NOMO-1 treated with DMSO at 0.1 percent for 48 hours (cell line): Measurements from ENCODE around the gene SDK1.
A peak's percentile ranks its signal among the peaks of the same experiment; 100 is the strongest.

ENCODE experiments used
- DNase-seq: peaks from one replicate; lab custom pipeline; 2025; ENCODE audit not compliant: unreplicated experiment; lab: John Stamatoyannopoulos, UW

The SDK1 gene

GRCh38 chr7:4115941-4116610 lies 815.0 kb downstream of the SDK1 start:
- no peak for DNase-seq

GRCh38 chr7:4119848-4120247 lies 818.8 kb downstream of the SDK1 start:
- peak; percentile 48 for DNase-seq

DNA sequence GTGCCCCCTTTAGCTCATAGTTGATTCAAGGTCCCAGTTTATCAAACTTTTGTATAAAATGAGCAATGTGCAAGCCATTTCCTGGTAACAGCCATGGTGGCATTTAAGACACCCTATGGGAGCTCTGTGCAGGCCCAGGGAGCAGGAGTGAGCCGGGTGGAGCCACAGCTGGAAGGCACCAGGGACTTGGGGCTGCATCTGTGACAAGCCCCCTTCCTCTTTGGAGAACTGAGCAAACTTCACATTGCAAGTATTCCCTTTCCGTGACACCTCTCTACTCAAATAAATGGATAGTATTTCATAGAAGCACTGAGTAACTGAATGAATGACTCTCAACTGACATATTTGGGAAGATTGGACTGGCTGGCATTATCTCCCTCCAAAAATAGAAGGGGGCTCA lies 822.3 kb downstream of the SDK1 start:
- DNase-seq: no peak

DNA sequence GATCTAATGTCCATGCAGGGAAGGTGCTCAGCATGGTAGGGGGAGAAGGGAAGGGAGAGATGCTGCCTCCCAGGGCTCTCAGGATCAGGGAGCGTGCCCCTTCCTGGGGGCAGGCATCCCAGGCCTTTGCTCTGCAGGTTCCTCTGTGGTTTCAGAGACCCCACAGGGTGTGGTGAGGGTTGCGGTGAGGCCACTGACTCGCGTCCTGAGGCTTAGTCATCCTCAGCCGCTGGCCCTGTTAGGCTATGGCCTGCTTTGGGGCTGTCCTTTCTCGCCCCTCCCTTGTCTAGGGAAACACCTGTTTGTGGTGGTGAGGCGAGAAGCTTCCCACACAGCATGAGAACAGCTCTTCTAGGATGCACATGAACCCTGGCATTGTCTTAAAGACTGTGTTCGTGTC lies 822.8 kb downstream of the SDK1 start:
- DNase-seq: no peak

DNA sequence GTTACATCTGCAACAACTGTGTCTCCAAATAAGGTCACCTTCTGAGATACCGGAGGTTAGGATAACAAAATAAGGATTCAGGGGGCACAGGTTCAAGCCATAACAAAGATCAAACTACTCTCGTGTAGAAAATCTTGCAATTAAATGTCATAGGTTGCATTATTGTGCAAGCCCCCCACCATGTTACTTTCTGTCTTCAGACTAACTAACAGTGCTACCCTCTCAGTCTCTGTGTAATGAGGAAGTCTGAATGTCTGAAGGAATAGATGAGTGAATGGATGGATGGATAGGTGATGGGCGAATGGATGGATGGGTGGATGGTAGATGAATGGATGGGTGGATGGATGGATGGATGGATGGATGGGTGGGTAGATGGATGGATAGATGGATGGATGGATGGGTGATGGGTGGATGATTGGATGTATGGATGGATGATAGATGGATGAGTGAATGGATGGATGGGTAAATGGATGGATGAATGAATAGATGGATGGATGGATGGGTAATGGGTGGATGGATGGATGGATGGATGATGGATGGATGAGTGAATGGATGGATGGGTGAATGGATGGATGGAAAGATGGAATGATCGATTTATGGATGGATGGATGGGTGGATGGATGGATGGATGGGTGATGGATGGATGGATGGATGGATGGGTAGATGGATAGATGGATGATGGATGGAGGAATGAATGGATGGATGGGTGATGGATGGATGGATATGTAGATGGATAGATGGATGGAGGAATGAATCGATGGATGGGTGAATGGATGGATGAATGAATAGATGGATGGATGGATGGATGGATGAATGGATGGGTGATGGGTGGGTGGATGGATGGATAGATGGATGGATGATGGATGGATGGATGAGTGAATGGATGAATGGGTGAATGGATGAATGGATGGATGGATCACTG lies 823.8 kb downstream of the SDK1 start:
- no peak for DNase-seq

GRCh38 chr7:4127909-4128560 lies 827.0 kb downstream of the SDK1 start:
- no peak for DNase-seq

- DNase-seq: no peak
Observed at GRCh38 chr7:4129481-4130122, 828.5 kb downstream of the SDK1 start.

DNA sequence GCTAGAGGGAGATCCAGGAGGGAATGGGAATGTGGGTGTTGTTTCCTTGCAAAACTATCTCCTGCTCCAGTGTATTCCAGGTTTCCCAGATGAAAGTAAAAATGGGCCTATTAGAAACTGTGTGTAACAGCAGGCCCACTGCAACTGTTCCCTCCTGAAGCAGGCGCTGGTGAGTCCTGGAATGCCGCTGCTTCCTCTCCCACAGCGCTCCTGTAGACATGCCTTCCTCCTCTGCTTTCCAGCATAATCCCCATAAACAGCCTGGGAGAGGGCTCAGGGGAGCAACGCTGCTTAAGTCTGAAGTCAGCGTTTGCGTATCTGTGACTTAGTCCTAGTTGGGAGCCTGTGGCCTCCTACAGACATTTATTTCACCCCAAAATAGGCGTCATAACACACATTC lies 830.0 kb downstream of the SDK1 start:
- DNase-seq: no peak

GRCh38 chr7:4132221-4132620 lies 831.2 kb downstream of the SDK1 start:
- no peak for DNase-seq

GRCh38 chr7:4133491-4134044 lies 832.5 kb downstream of the SDK1 start:
- no peak for DNase-seq

DNA sequence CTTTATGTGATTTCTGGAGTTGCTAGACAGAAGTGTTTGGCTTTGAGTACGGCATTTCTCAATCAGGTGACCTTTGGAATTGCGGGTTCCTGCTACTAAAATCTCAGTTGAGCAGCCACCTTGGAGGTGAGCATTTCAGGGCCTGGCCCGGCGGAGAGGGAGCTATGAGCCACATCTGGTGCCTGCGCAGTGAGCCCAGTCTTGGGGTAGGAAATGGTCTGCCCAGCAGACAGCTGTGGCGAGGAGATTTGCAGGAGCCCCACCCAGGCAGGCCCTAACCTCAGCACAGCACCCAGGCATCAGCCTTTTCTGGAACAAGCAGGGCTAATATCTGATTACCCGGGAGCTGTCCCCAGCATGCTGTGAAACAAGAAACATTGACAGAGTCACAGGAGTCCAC lies 833.2 kb downstream of the SDK1 start:
- DNase-seq: no peak

- DNase-seq: no peak
Observed at GRCh38 chr7:4134631-4135030, 833.6 kb downstream of the SDK1 start.

GRCh38 chr7:4135301-4135700 lies 834.2 kb downstream of the SDK1 start:
- no peak for DNase-seq

DNA sequence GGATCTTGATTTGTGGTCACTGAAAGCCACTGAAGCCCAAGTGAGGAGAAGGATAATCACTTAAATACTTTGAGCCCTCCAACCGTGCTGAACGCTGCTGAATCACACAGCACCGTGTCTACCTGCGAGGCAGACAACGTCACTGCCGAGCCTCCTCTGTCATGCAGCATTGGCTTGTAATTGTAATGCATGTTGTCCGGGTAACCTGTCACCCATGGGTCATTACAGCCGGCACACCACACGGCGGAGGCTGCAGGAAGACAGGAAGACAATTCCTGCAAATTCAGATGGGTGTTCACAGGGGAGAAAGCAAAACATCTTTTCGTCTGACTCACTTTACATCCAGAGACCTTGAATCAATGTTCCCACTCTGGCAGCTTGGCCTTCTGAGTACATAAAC lies 835.0 kb downstream of the SDK1 start:
- DNase-seq: no peak

DNA sequence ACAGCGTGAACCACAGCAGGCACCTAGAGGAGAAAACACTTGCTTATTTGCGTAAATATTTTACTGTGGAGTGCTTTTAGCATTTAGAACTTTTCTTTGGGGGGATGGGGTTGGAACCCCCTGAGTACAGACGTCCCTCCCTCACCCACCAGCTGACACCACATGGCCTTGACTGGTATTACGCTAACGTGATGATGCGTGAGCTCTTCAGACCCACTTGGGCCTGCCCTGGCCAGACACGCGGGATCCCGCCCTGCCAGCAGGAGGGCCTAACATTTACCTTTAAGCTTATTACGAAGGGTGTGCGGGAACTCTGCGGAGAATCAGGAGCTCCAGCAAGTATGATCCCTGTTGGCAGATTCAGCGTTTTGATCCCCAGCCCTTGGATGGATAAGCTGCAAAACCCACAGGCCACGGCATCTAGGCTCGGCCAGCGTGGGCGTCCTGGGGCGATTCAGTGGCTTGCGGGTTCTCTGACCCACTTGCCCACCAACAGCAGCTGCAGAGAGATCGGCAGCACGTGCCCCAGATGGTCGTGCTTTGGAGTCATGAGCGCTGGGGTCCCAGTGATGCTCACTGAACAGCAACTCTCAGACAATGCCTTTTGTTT lies 835.6 kb downstream of the SDK1 start:
- no peak for DNase-seq

- DNase-seq: no peak
Observed at GRCh38 chr7:4137552-4137951, 836.5 kb downstream of the SDK1 start.

DNA sequence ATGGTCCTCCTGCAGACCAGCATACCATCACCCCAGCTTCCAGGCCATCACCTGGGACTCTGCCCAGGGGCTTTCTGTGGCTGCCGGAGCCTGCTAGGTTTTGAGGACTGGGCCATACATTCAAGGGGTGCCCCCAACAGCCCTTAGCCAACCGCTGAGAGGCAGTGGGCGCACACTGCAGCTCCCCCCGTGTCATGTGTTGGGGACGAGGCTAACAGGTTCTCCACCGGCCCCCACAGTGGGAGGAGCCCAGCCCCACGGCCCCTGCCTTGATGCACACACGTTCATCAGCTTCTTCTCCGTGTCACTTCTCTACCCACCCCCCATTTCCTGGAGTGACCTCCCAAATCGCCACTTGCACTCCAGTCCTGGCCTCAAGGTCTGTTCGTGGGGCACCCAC lies 837.8 kb downstream of the SDK1 start:
- DNase-seq: no peak

GRCh38 chr7:4139656-4140625 lies 838.9 kb downstream of the SDK1 start:
- DNase-seq: no peak

DNA sequence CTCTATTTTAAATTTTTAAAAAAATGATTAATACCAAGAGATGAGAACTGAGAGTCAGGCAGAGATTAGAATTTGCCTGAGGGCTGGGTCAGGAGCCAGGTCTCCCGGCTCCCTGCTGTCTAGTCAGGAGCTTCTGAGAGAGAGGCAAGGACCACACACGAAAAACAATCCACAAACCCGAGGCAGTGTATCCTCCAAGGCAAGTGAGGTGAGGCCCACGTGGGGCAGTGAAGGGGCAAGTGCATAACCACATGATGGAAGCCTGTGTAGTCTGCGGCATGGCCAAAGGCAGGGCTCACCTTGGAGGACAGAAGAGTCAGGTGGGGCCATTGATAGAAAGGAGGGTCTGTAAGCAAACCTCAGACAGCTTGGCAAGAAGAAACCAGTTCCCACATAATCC lies 839.9 kb downstream of the SDK1 start:
- DNase-seq: no peak

GRCh38 chr7:4143006-4143405 lies 842.0 kb downstream of the SDK1 start:
- DNase-seq: no peak
